A673 (cell line): Measurements from ENCODE around the gene CFAP300. TPM values are rescaled to one million over a fixed set of nuclear protein-coding genes. Genes with fewer than 3 reads are reported as not detected.

Experiments
- BruUV-seq: library from RNA; stranded (reverse); fragments of 400-500 nt; replicated peaks from 2 replicates; lab custom pipeline; 2021; lab: Mats Ljungman, UMichigan
- CTCF ChIA-PET: fragments of 300-600 bp; sonication (Branson Sonifier 250); formaldehyde crosslinking; loops from one replicate; lab custom pipeline; 2022; ENCODE audit warnings: antibody characterized with exemption; lab: Charles Lee
- POLR2A ChIA-PET: fragments of 300-600 bp; sonication (Branson Sonifier 250); formaldehyde crosslinking; loops from one replicate; lab custom pipeline; 2022; ENCODE audit warnings: antibody characterized with exemption; ENCODE audit not compliant: low non-redundant PET; lab: Charles Lee
- DNase-seq: peaks from one replicate; pipeline ENCODE4 v3.0.0-alpha.2; 2015; ENCODE audit warnings: low spot score
- H3K27ac ChIP-seq: fragments of 200-600 bp; sonication (generic); 2 replicates; pipeline ENCODE4 v1.5.1; 2016; ENCODE audit warnings: mixed run types, low read depth, mild to moderate bottlenecking, mixed read lengths, antibody characterized with exemption, low read length; ENCODE audit not compliant: poor library complexity, severe bottlenecking
- H3K27me3 ChIP-seq: fragments of 200-600 bp; sonication (generic); replicated peaks from 2 replicates; pipeline ENCODE4 v1.6.1; 2017; ENCODE audit warnings: mixed run types, low read depth, mild to moderate bottlenecking, mixed read lengths, antibody characterized with exemption, low read length; ENCODE audit not compliant: insufficient read depth, poor library complexity
- H3K36me3 ChIP-seq: fragments of 200-600 bp; sonication (generic); 2 replicates; pipeline ENCODE4 v1.6.1; 2016; ENCODE audit warnings: mixed run types, mild to moderate bottlenecking, mixed read lengths, antibody characterized with exemption, low read length; ENCODE audit not compliant: insufficient read depth, poor library complexity, severe bottlenecking
- H3K4me1 ChIP-seq: fragments of 200-600 bp; sonication (generic); 2 replicates; pipeline ENCODE4 v1.6.1; 2017; ENCODE audit warnings: mixed run types, mild to moderate bottlenecking, mixed read lengths, antibody characterized with exemption, low read length; ENCODE audit not compliant: insufficient read depth, poor library complexity, severe bottlenecking
- H3K4me3 ChIP-seq: fragments of 200-600 bp; sonication (generic); 2 replicates; pipeline ENCODE4 v1.5.1; 2016; ENCODE audit warnings: low read depth, mixed run types, mild to moderate bottlenecking, mixed read lengths, low read length; ENCODE audit not compliant: poor library complexity, severe bottlenecking
- H3K9me3 ChIP-seq: fragments of 200-600 bp; sonication (generic); 2 replicates; pipeline ENCODE4 v1.6.1; 2016; ENCODE audit warnings: mixed run types, low read depth, mild to moderate bottlenecking, mixed read lengths, antibody characterized with exemption, low read length; ENCODE audit not compliant: poor library complexity, severe bottlenecking
- EZH2 ChIP-seq: fragments of 200-600 bp; sonication (generic); IDR thresholded peaks from 2 replicates; pipeline ENCODE4 v1.6.1; 2017; ENCODE audit warnings: borderline replicate concordance, low read depth, mild to moderate bottlenecking, mixed read lengths, antibody characterized with exemption, low read length; ENCODE audit not compliant: poor library complexity, severe bottlenecking
- intact Hi-C: fragments of 100-400 bp; cut with micrococcal nuclease; formaldehyde crosslinking; loops from one replicate; pipeline ENCODE4 v1.10.0; 2022; ENCODE audit not compliant: unreplicated experiment
- total RNA-seq: library from RNA; stranded (reverse); gene quantifications from 2 replicates; pipeline ENCODE4 v1.2.3, GENCODE V29; 2021
- TF ChIP-seq, protein P1 (sequence below): fragments of 300-800, 200-600 bp; sonication (generic); conservative IDR thresholded peaks from 2 replicates; pipeline ENCODE4 v1.5.1; 2017; ENCODE audit warnings: low read depth, mild to moderate bottlenecking, antibody characterized with exemption, low read length, moderate library complexity, mixed read lengths

CFAP300 gene
- total RNA-seq, 1 experiment from 2014 or later: 10.9 TPM

DNA sequence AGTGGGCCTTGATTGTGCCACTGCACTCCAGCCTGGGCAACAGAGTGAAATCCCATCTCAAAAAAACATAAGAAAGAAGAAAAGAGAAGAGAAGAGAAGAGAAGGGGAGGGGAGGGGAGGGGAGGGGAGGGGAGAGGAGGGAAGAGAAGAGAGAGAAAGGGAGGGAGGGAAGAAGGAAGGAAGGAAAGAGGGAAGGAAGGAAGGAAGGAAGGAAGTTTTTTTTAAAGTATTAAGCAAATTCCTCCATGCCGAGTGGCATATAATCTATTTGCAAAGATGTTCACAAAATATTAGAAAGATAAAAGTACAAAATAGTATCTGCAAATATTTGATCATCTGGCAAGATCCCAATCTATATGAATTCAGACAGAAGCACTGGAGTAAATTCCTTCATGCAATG, 10.5 kb upstream of the CFAP300 start:
- Histone ChIP-seq H3K4me3 (no peak overlapping the region), H3K36me3 (no peaks in the 10 kb centered on the region), H3K9me3 (no peaks in the 10 kb centered on the region), H3K4me1 (no peaks in the 10 kb centered on the region), H3K27ac (no peak overlapping the region), H3K27me3 (no peaks in the 10 kb centered on the region)
- TF ChIP-seq EZH2: no peak
- TF ChIP-seq, protein P1, sequence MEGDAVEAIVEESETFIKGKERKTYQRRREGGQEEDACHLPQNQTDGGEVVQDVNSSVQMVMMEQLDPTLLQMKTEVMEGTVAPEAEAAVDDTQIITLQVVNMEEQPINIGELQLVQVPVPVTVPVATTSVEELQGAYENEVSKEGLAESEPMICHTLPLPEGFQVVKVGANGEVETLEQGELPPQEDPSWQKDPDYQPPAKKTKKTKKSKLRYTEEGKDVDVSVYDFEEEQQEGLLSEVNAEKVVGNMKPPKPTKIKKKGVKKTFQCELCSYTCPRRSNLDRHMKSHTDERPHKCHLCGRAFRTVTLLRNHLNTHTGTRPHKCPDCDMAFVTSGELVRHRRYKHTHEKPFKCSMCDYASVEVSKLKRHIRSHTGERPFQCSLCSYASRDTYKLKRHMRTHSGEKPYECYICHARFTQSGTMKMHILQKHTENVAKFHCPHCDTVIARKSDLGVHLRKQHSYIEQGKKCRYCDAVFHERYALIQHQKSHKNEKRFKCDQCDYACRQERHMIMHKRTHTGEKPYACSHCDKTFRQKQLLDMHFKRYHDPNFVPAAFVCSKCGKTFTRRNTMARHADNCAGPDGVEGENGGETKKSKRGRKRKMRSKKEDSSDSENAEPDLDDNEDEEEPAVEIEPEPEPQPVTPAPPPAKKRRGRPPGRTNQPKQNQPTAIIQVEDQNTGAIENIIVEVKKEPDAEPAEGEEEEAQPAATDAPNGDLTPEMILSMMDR: no peak
- CTCF ChIA-PET: no interaction called here
- no peak for DNase-seq
- intact Hi-C loops: no loop called here
- POLR2A ChIA-PET: no interaction called here
- BruUV-seq: no TSS peak

DNA sequence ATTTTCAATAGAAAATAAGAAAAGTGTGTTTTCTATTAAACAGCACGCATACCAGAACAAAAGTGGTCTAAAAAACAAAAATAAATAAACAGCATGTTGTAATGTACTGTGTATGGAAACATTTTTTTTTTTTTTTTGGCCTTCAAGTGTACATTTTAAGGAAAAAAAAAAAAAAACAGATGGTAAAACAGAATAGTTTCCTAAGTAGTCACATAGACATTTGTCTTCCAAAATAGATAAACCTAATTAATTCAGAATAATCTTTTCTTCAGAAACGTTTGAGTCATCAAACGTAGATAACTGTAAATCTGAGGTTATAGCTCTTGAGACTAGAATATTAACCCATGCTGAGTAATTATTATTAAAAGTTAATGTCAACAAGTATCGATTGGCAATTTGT, 396 bp upstream of the CFAP300 start:
- ChIA-PET POLR2A (interaction anchor here (0.7 kb wide), 1 partner anchor 141 kb away, joined by 32 read pairs; no protein-coding TSS in a partner anchor), CTCF (no interaction called here)
- TF ChIP-seq EZH2: no peak
- TF ChIP-seq, protein P1: no peak
- peak overlapping the region; percentile 59 for H3K27ac ChIP-seq
- H3K36me3 ChIP-seq: no peaks in the 10 kb centered on the region
- H3K4me1 ChIP-seq: peaks cover 18% of the 10 kb centered on the region
- TSS peak; percentile 64 for BruUV-seq
- peak overlapping the region; percentile 69 for H3K4me3 ChIP-seq
- no peaks in the 10 kb centered on the region for H3K27me3 ChIP-seq
- no peak for DNase-seq
- no peaks in the 10 kb centered on the region for H3K9me3 ChIP-seq
- intact Hi-C loops: no loop called here

DNA sequence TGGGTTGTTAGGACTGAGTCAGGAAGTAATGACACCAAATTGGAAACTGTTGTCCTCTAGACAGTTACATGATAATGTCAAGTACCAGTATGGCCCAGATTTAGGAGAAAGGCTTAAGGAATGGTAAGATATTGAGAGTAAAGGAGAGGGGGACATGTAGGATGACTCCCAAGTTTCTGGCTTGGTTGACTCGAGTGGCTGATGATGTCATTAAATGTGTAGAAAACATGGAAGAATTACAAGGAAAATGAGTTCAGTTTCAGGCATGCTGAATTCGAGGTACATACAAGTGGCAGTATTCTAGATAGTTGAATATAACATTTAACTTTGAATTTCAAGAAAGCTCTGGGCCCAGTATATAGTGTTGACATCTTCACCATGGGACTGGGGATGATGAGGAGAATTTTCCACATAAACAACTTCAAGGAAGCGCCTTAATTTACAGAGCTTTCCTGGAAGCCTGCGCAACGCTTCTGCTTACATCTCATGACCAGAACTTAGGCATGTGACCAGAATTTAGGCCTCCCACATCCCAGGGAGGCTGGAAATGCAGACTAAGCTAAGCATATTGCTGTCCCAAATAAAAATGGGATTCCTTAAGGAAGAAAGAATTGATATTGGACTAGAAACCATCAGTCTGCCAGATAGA, 3.8 kb downstream of the CFAP300 start:
- Histone ChIP-seq H3K27me3 (no peaks in the 10 kb centered on the region), H3K36me3 (no peaks in the 10 kb centered on the region), H3K4me1 (peaks cover 18% of the 10 kb centered on the region), H3K4me3 (no peak overlapping the region), H3K9me3 (no peaks in the 10 kb centered on the region), H3K27ac (no peak overlapping the region)
- POLR2A ChIA-PET: no interaction called here
- no peak for DNase-seq
- intact Hi-C loops: no loop called here
- CTCF ChIA-PET: no interaction called here
- TF ChIP-seq, protein P1: no peak
- TF ChIP-seq EZH2: no peak
- no TSS peak for BruUV-seq
